Testis (tissue), 3 donors: ENCODE measurements around the gene ADAM12. TPM values are rescaled to one million over a fixed set of nuclear protein-coding genes. Genes with fewer than 3 reads are reported as not detected.

Source experiments
- DNase-seq: peaks from one replicate; pipeline ENCODE4 v3.0.0-alpha.2; 2019
- H3K27ac ChIP-seq, 2 donors: fragments of 200-600 bp; sonication (generic); one replicate each; pipeline ENCODE4 v1.5.1; 2019
- H3K27me3 ChIP-seq: fragments of 200-600 bp; sonication (generic); one replicate; pipeline ENCODE4 v1.5.1; 2019
- H3K36me3 ChIP-seq: fragments of 200-600 bp; sonication (generic); one replicate; pipeline ENCODE4 v1.5.1; 2017; ENCODE audit warnings: low read depth; ENCODE audit errors: missing control alignments
- H3K4me1 ChIP-seq: fragments of 200-600 bp; sonication (generic); one replicate; pipeline ENCODE4 v1.5.1; 2019
- H3K4me3 ChIP-seq, 2 donors: fragments of 200-600 bp; sonication (generic); one replicate each; pipeline ENCODE4 v1.5.1; 2017 to 2019
- H3K9me3 ChIP-seq: fragments of 200-600 bp; sonication (generic); one replicate; pipeline ENCODE4 v1.5.1; 2017
- CTCF ChIP-seq, 3 experiments: fragments of 450-650 bp in 2 of 3; fragments of 200-600 bp in 1 of 3; sonication (generic) in 1 of 3; IDR thresholded peaks; one replicate each; pipeline ENCODE4 v1.5.1; 2016 to 2019; ENCODE audit warnings: antibody characterized with exemption in 3 of 3, mild to moderate bottlenecking in 2 of 3, moderate library complexity in 1 of 3
- POLR2A ChIP-seq: fragments of 450-650 bp; IDR thresholded peaks from one replicate; pipeline ENCODE4 v1.6.1; 2017; ENCODE audit warnings: antibody characterized with exemption, mild to moderate bottlenecking, moderate library complexity
- WGBS, 2 donors: methylation state at CpG; one replicate each; pipeline ENCODE4 v1.1.5; 2018; 5-methylcytosine and 5-hydroxymethylcytosine counted together
- intact Hi-C: fragments of 100-400 bp; cut with DNase I; formaldehyde crosslinking; loops from one replicate; pipeline ENCODE4 v1.15.1; 2023; ENCODE audit warnings: low total_unique reads
- polyA plus RNA-seq: library from polyadenylated mRNA; stranded (reverse); fragments of 350-450 nt; fragmentation: Illumina TruSeq; extraction: RNeasy Lipid Tissue Mini Kit (QIAGEN cat#74804); gene quantifications from one replicate; pipeline ENCODE4 v1.2.3, GENCODE V29; 2014; ENCODE audit warnings: low read depth, low replicate concordance; ENCODE audit not compliant: insufficient read depth
- small RNA-seq, 2 donors: library from RNA; depleted of rRNA; stranded (forward); fragments of <200 nt; gene quantifications; one replicate each; pipeline ENCODE3, GENCODE V24; 2016
- total RNA-seq, 2 donors: library from RNA; depleted of rRNA; stranded (reverse); fragments of >200 nt; gene quantifications; one replicate each; pipeline ENCODE4 v1.2.3, GENCODE V29; 2016

ADAM12 gene
- total and polyA plus RNA-seq, 3 donors from 2014 or later = 2.8 to 9.2 (median 6.1) TPM

GRCh38 chr10:125967533-125967932 is 420.7 kb downstream of the ADAM12 start:
- TF ChIP-seq CTCF (IDR thresholded peaks at IDR 0.05) = no peak

GRCh38 chr10:125964558-125964957 is 423.7 kb downstream of the ADAM12 start:
- WGBS, 2 donors = 81 to 97% methylated on average over 2 of the region's 2 CpGs
- H3K27me3 ChIP-seq = no peaks in the 10 kb centered on the region
- no peak overlapping the region for H3K27ac ChIP-seq
- intact Hi-C loops = no loop called here
- H3K9me3 ChIP-seq = no peaks in the 10 kb centered on the region
- TF ChIP-seq POLR2A (no peak), CTCF (IDR thresholded peaks at IDR 0.05) (no peak)
- H3K36me3 ChIP-seq = no peaks in the 10 kb centered on the region
- DNase-seq = no peak
- no peak overlapping the region for H3K4me3 ChIP-seq
- H3K4me1 ChIP-seq = no peaks in the 10 kb centered on the region

More at GRCh38 chr10:125967533-125967932, 420.7 kb downstream of the ADAM12 start:
- Histone ChIP-seq H3K27ac (no peak overlapping the region), H3K27me3 (no peaks in the 10 kb centered on the region), H3K4me3 (no peak overlapping the region), H3K4me1 (no peaks in the 10 kb centered on the region), H3K36me3 (no peaks in the 10 kb centered on the region), H3K9me3 (no peaks in the 10 kb centered on the region)
- intact Hi-C loops = no loop called here
- no peak for DNase-seq
- WGBS, 2 donors = 83 to 90% methylated on average over 1 of the region's 1 CpG

Small RNA genes lying within 50 kb of the gene (small RNA-seq; reads per million reads assigned to genes)
- 0 reads per million in 2 donors for gene RNA5SP328
